ENCODE results near the gene PLXND1. TPM values are rescaled to one million over a fixed set of nuclear protein-coding genes. Genes with fewer than 3 reads are reported as not detected.
"Not testable (repeated sequence)": the region's sequence is repeated elsewhere in the genome, so short reads cannot be mapped to it uniquely, and the experiment has no call there.

Gene PLXND1
- total RNA-seq, 1 donor from 2014 or later: 9.0 TPM

DNA sequence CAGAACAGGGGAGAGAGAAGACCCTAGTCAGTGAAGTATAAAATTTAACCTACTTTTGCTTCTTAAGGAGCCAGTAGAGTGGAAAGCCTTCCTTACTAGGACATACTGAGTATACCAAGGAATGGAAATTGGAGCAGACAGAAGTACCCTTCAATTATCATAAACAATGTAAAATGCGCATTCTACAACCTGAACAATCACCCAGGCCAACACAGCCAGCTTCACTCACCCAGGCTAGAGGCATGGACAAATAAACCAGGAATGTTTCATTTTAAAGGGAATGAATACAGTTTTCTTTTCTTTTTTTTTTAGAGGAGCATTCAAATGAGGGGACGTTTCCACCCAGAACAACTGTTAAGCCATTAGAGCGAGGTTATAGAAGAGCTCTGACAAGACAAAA lies 41.9 kb upstream of the PLXND1 start:
- no peaks in the 10 kb centered on the region for H3K36me3 ChIP-seq
- H3F3A ChIP-seq (ENCODE audit: low read depth): peaks cover 25% of the 10 kb centered on the region
- H3K9ac ChIP-seq: no peak overlapping the region
- DNase-seq (ENCODE audit: low spot score): no peak
- H3K27ac Mint-ChIP-seq: no peak overlapping the region
- peaks cover 11% of the 10 kb centered on the region for H4K20me1 ChIP-seq (ENCODE audit: low read depth)
- no peak overlapping the region for H3K27ac ChIP-seq
- no peaks in the 10 kb centered on the region for H3K27me3 ChIP-seq
- H2AFZ ChIP-seq (replicated peaks): no peak overlapping the region
- H3K4me3 Mint-ChIP-seq: no peak overlapping the region
- no peaks in the 10 kb centered on the region for H3K9me3 ChIP-seq (ENCODE audit: low read depth)
- TF ChIP-seq EZH2 (IDR thresholded peaks at IDR 0.05) (no peak), EZH2phosphoT487 (IDR thresholded peaks at IDR 0.05) (no peak)
- TF ChIP-seq, protein P1, sequence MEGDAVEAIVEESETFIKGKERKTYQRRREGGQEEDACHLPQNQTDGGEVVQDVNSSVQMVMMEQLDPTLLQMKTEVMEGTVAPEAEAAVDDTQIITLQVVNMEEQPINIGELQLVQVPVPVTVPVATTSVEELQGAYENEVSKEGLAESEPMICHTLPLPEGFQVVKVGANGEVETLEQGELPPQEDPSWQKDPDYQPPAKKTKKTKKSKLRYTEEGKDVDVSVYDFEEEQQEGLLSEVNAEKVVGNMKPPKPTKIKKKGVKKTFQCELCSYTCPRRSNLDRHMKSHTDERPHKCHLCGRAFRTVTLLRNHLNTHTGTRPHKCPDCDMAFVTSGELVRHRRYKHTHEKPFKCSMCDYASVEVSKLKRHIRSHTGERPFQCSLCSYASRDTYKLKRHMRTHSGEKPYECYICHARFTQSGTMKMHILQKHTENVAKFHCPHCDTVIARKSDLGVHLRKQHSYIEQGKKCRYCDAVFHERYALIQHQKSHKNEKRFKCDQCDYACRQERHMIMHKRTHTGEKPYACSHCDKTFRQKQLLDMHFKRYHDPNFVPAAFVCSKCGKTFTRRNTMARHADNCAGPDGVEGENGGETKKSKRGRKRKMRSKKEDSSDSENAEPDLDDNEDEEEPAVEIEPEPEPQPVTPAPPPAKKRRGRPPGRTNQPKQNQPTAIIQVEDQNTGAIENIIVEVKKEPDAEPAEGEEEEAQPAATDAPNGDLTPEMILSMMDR (IDR thresholded peaks at IDR 0.05): no peak
- H3K4me3 ChIP-seq: no peak overlapping the region
- peak overlapping the region; percentile 9 for H3K4me2 ChIP-seq
- no peaks in the 10 kb centered on the region for H3K27me3 Mint-ChIP-seq (ENCODE audit: insufficient read depth, low read depth)
- peaks cover 10% of the 10 kb centered on the region for H3K36me3 Mint-ChIP-seq
- no peaks in the 10 kb centered on the region for H3K9me3 Mint-ChIP-seq
- peaks cover 19% of the 10 kb centered on the region for H3K4me1 Mint-ChIP-seq
- no peaks in the 10 kb centered on the region for H3K79me2 ChIP-seq (ENCODE audit: low read depth)
- H3K4me1 ChIP-seq: peaks cover 23% of the 10 kb centered on the region

DNA sequence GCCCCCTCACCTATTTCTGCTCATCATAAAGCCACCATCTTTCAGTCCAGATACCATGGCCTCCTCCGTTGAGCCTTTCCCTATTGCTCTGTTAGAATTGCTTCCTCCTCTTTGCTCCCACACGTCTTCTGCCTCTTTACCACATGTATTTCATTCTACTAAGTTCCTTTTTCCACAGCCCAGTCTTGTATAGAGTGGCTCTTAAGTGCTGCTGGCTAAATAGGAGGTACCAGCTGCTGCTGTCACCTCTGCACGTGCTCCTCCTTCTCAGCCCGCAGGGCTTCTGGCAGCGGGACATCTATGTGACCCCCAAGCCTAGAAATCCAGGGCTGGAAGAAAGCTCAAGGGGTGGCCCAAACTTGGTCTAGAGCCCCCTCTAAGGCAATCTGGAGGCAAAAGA lies 38.8 kb upstream of the PLXND1 start:
- peaks cover 6% of the 10 kb centered on the region for H3F3A ChIP-seq (ENCODE audit: low read depth)
- no peaks in the 10 kb centered on the region for H3K27me3 ChIP-seq
- H3K4me1 ChIP-seq: peaks cover 14% of the 10 kb centered on the region
- H3K4me3 ChIP-seq: no peak overlapping the region
- no peak overlapping the region for H3K4me2 ChIP-seq
- no peaks in the 10 kb centered on the region for H3K79me2 ChIP-seq (ENCODE audit: low read depth)
- peaks cover 2% of the 10 kb centered on the region for H3K36me3 Mint-ChIP-seq
- TF ChIP-seq EZH2phosphoT487 (IDR thresholded peaks at IDR 0.05) (no peak), EZH2 (IDR thresholded peaks at IDR 0.05) (no peak)
- TF ChIP-seq, protein P1 (IDR thresholded peaks at IDR 0.05): no peak
- H3K9ac ChIP-seq: no peak overlapping the region
- H3K9me3 Mint-ChIP-seq: no peaks in the 10 kb centered on the region
- no peak overlapping the region for H2AFZ ChIP-seq (replicated peaks)
- H3K9me3 ChIP-seq (ENCODE audit: low read depth): no peaks in the 10 kb centered on the region
- no peaks in the 10 kb centered on the region for H3K27me3 Mint-ChIP-seq (ENCODE audit: insufficient read depth, low read depth)
- H3K4me1 Mint-ChIP-seq: peaks cover 14% of the 10 kb centered on the region
- H3K27ac Mint-ChIP-seq: no peak overlapping the region
- H3K27ac ChIP-seq: no peak overlapping the region
- DNase-seq (ENCODE audit: low spot score): no peak
- H3K4me3 Mint-ChIP-seq: no peak overlapping the region
- no peaks in the 10 kb centered on the region for H3K36me3 ChIP-seq
- H4K20me1 ChIP-seq (ENCODE audit: low read depth): peaks cover 6% of the 10 kb centered on the region

DNA sequence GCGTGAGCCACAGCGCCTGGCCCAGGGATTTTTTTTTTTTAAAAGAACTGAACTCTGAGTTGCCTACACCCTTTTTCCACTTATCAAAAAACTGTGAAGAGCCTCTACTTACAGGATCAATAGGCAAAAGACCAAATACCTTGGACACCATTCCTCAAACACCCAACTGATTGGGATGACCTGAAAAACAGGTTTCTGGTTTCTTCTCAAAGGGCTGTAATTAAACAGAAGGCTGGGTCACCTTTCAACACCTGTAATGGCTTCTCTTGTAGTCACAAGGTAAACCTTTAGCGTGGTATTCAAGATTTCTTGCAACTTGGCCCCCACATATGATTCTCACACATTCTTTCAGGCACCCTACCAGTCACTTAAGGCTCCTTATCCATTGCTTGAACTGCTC lies 38.4 kb upstream of the PLXND1 start:
- Histone ChIP-seq H3K4me1 (peaks cover 14% of the 10 kb centered on the region), H3K9me3 (ENCODE audit: low read depth) (no peaks in the 10 kb centered on the region), H3K79me2 (ENCODE audit: low read depth) (no peaks in the 10 kb centered on the region), H3K4me2 (no peak overlapping the region), H3K9ac (no peak overlapping the region), H3K36me3 (no peaks in the 10 kb centered on the region), H2AFZ (replicated peaks) (no peak overlapping the region), H3K27ac (no peak overlapping the region), H3K4me3 (no peak overlapping the region), H4K20me1 (ENCODE audit: low read depth) (peaks cover 6% of the 10 kb centered on the region), H3F3A (ENCODE audit: low read depth) (peaks cover 6% of the 10 kb centered on the region), H3K27me3 (no peaks in the 10 kb centered on the region)
- Mint-ChIP-seq H3K9me3 (no peaks in the 10 kb centered on the region), H3K27me3 (ENCODE audit: insufficient read depth, low read depth) (no peaks in the 10 kb centered on the region), H3K27ac (no peak overlapping the region), H3K4me3 (no peak overlapping the region), H3K36me3 (peaks cover 2% of the 10 kb centered on the region), H3K4me1 (peaks cover 12% of the 10 kb centered on the region)
- TF ChIP-seq, protein P1 (IDR thresholded peaks at IDR 0.05): no peak
- no peak for TF ChIP-seq EZH2 (IDR thresholded peaks at IDR 0.05)
- TF ChIP-seq EZH2phosphoT487 (IDR thresholded peaks at IDR 0.05): no peak
- no peak for DNase-seq (ENCODE audit: low spot score)

DNA sequence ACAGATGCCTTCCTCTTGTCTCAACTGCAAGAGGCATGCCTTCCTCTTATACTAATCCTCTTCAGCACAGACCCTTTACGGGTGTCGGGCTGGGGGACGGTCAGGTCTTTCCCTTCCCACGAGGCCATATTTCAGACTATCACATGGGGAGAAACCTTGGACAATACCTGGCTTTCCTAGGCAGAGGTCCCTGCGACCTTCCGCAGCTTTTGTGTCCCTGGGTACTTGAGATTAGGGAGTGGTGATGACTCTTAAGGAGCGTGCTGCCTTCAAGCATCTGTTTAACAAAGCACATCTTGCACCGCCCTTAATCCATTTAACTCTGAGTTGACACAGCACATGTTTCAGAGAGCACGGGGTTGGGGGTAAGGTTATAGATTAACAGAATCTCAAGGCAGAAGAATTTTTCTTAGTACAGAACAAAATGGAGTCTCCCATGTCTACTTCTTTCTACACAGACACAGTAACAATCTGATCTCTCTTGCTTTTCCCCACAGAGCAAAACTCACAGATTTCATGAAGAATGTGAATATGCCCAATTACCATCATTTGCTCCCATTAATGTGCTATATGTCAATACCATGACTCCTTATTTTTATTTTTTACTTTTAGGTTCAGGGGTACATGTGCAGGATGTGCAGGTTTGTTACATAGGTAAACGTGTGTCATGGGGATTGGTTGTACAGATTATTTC lies 35.2 kb upstream of the PLXND1 start:
- H3K4me3 Mint-ChIP-seq; H3K27me3 Mint-ChIP-seq (ENCODE audit: insufficient read depth, low read depth); H3K4me3 ChIP-seq; H3K9ac ChIP-seq; H3K4me1 ChIP-seq; H3K4me2 ChIP-seq; H3K27ac Mint-ChIP-seq; DNase-seq (ENCODE audit: low spot score); H3K36me3 Mint-ChIP-seq; H3K4me1 Mint-ChIP-seq; H3F3A ChIP-seq (ENCODE audit: low read depth); H3K9me3 ChIP-seq (ENCODE audit: low read depth); H3K27ac ChIP-seq; H4K20me1 ChIP-seq (ENCODE audit: low read depth); H3K79me2 ChIP-seq (ENCODE audit: low read depth); H3K9me3 Mint-ChIP-seq; H2AFZ ChIP-seq (replicated peaks); H3K27me3 ChIP-seq; H3K36me3 ChIP-seq: not testable (repeated sequence)

DNA sequence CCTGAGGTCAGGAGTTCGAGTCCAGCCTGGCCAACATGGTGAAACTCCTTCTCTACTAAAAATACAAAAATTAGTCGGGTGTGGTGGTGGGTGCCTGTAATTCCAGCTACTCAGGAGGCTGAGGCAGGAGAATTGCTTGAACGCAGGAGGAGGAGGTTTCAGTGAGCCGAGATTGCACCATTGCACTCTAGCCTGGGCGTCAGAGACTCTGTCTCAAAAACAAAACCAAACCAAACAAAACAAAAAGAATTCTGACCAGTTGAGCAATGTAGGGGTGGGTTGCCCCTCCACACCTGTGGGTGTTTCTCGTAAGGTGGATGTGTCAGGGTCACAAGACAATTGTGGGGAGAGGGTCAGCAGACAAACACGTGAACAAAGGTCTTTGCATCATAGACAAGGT lies 34.5 kb upstream of the PLXND1 start:
- H2AFZ ChIP-seq (replicated peaks); H3K36me3 ChIP-seq; H3K9me3 ChIP-seq (ENCODE audit: low read depth); H3K9me3 Mint-ChIP-seq; H3K79me2 ChIP-seq (ENCODE audit: low read depth); DNase-seq (ENCODE audit: low spot score); H3K4me3 Mint-ChIP-seq; H3K36me3 Mint-ChIP-seq; H3K4me3 ChIP-seq; H3K4me1 ChIP-seq; H4K20me1 ChIP-seq (ENCODE audit: low read depth); H3F3A ChIP-seq (ENCODE audit: low read depth); H3K27me3 ChIP-seq; H3K4me1 Mint-ChIP-seq; H3K9ac ChIP-seq; H3K4me2 ChIP-seq; H3K27me3 Mint-ChIP-seq (ENCODE audit: insufficient read depth, low read depth); H3K27ac ChIP-seq: not testable (repeated sequence)
- H3K27ac Mint-ChIP-seq: peak overlapping the region; percentile 15

Data from neural progenitor cell (in vitro differentiated cells).